GM08714 (cell line): Measurements from ENCODE around the gene LMOD1.

Experiments
- H3K4me3 ChIP-seq: fragments of 200-500 bp; sonication (Bioruptor generic); 2 replicates; pipeline ENCODE4 v1.5.1; 2014; ENCODE audit warnings: mild to moderate bottlenecking, low read length, inconsistent platforms
- ZNF274 ChIP-seq: IDR thresholded peaks from 2 replicates; pipeline ENCODE4 v1.6.1; 2012; ENCODE audit warnings: mild to moderate bottlenecking, low read depth, low read length

Gene LMOD1

GRCh38 chr1:201851949-201852348, 94.4 kb downstream of the LMOD1 start:
- no peak for TF ChIP-seq ZNF274
- H3K4me3 ChIP-seq, result no peak overlapping the region

- TF ChIP-seq ZNF274, result no peak
- no peak overlapping the region for H3K4me3 ChIP-seq
Observed at GRCh38 chr1:201850053-201850397, 96.3 kb downstream of the LMOD1 start.

DNA sequence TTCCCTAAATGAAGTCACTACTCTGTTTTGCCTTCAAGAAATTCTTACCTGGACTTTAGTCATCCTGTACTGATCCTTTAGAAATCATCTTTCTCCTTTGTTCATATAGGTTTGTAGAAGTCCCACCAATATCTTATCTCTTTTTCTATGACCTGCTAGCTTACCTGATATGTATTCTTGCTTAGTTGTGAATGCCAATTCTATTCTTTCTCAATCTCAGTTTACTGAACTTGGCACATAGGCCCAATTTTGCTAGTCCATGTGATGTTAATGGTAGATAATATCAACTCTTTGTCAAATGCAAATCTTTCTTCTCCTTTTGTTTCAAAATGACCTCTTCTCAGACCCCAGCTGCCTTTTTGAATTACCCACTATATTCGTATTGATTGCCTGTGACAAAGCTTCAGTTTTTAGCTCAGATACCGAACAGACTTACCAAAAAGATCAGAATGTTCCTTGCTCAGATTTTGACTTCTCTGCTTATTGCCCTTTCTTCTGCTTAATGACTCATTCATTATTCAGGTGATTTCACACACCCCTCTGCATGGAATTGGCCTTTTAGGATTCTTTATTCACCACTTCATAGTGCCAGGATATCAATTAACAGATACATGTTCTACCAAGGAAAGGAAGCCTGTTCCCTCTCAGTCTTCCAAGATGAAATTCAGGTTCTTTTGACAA, 96.8 kb downstream of the LMOD1 start:
- no peak overlapping the region for H3K4me3 ChIP-seq
- no peak for TF ChIP-seq ZNF274

GRCh38 chr1:201848230-201848629, 98.1 kb downstream of the LMOD1 start:
- TF ChIP-seq ZNF274, result no peak
- no peak overlapping the region for H3K4me3 ChIP-seq

DNA sequence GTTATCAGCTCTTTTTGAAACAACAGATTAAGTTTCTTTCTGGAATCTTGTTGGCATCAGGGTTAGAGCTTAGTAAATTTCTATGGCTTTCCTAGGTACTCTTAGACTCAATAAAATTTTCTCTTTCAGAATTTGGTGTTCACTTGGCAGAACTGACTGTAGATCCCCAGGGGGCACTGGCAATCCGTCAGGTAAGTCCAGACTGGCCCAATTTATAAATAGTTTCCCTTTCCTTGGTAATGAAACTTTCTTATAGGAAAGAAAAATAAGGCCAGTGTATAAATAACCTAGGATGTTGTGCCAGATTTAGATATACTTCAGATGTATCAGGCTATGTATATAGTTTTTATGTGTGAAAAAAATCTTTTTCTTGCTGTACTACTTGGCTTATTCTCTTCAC, 99.2 kb downstream of the LMOD1 start:
- no peak overlapping the region for H3K4me3 ChIP-seq
- TF ChIP-seq ZNF274, result no peak
